SU-DHL-6 (cell line): ENCODE results near the gene ZNF496.

Experiments
- H2AFZ ChIP-seq: fragments of 200-600 bp; sonication (generic); 2 replicates; pipeline ENCODE4 v1.6.1; 2014; ENCODE audit warnings: low read depth, mild to moderate bottlenecking, moderate library complexity, mixed read lengths, antibody characterized with exemption, low read length; ENCODE audit not compliant: severe bottlenecking
- H3F3A ChIP-seq: fragments of 200-600 bp; shearing (Covaris generic); 2 replicates; pipeline ENCODE4 v1.6.0; 2016; ENCODE audit warnings: antibody characterized with exemption, mild to moderate bottlenecking; ENCODE audit not compliant: insufficient read depth
- H3K27ac ChIP-seq: fragments of 200-600 bp; sonication (generic); 2 replicates; pipeline ENCODE4 v1.5.1; 2016; ENCODE audit warnings: low read depth, mild to moderate bottlenecking, low read length, moderate library complexity, mixed read lengths
- H3K27me3 ChIP-seq: fragments of 200-600 bp; sonication (generic), shearing (Covaris generic); 2 replicates; pipeline ENCODE4 v1.6.0; 2014; ENCODE audit warnings: mild to moderate bottlenecking, low read length
- H3K36me3 ChIP-seq: fragments of 200-600 bp; sonication (generic); 2 replicates; pipeline ENCODE4 v1.6.1; 2014; ENCODE audit warnings: mild to moderate bottlenecking, low read length, mixed read lengths
- H3K4me2 ChIP-seq: fragments of 300-600, 200-600 bp; shearing (Covaris generic), sonication (generic); 2 replicates; pipeline ENCODE4 v1.6.0; 2014; ENCODE audit warnings: low read length, low read depth, mild to moderate bottlenecking; ENCODE audit not compliant: poor library complexity, severe bottlenecking
- H3K4me3 ChIP-seq: fragments of 200-600 bp; sonication (generic); 2 replicates; pipeline ENCODE4 v1.5.1; 2014; ENCODE audit warnings: antibody characterized with exemption, low read length, mild to moderate bottlenecking, mixed read lengths; ENCODE audit not compliant: insufficient read depth, poor library complexity, severe bottlenecking
- H3K79me2 ChIP-seq: fragments of 200-600 bp; sonication (generic); 2 replicates; pipeline ENCODE4 v1.6.1; 2014; ENCODE audit warnings: mild to moderate bottlenecking, low read length, moderate library complexity; ENCODE audit not compliant: insufficient read depth
- H3K9ac ChIP-seq: fragments of 200-600 bp; sonication (generic); 2 replicates; pipeline ENCODE4 v1.7.0; 2014; ENCODE audit warnings: mild to moderate bottlenecking, low read length
- H3K9me2 ChIP-seq: fragments of 200-600 bp; sonication (generic); replicated peaks from 2 replicates; pipeline ENCODE4 v1.6.1; 2014; ENCODE audit warnings: low read length; ENCODE audit not compliant: insufficient read depth
- H3K9me3 ChIP-seq: fragments of 200-600 bp; sonication (generic); 2 replicates; pipeline ENCODE4 v1.6.1; 2014; ENCODE audit warnings: low read length, mixed read lengths; ENCODE audit not compliant: insufficient read depth
- H4K20me1 ChIP-seq: fragments of 200-600 bp; sonication (generic); 2 replicates; pipeline ENCODE4 v1.6.1; 2014; ENCODE audit warnings: low read depth, mild to moderate bottlenecking, antibody characterized with exemption, low read length, moderate library complexity, mixed read lengths
- CTCF ChIP-seq: fragments of 200-600 bp; sonication (generic); IDR thresholded peaks from one replicate; pipeline ENCODE4 v1.5.1; 2017; ENCODE audit warnings: antibody characterized with exemption, mild to moderate bottlenecking, low read length, moderate library complexity; ENCODE audit not compliant: insufficient read depth, poor library complexity, severe bottlenecking
- EZH2phosphoT487 ChIP-seq: fragments of 200-600 bp; sonication (generic), shearing (Covaris generic); conservative IDR thresholded peaks from 2 replicates; pipeline ENCODE4 v1.6.1; 2018; ENCODE audit warnings: mild to moderate bottlenecking, antibody characterized with exemption, low read length, moderate library complexity, mixed read lengths

ZNF496 gene

GRCh38 chr1:247370786-247371732 is 39.4 kb upstream of the ZNF496 start:
- Histone ChIP-seq H3K79me2 (no peaks in the 10 kb centered on the region), H2AFZ (no peak overlapping the region), H3K9me2 (no peaks in the 10 kb centered on the region), H3K27ac (no peak overlapping the region), H3K36me3 (no peaks in the 10 kb centered on the region), H3K9ac (no peak overlapping the region), H3K4me2 (no peak overlapping the region), H3K4me3 (no peak overlapping the region), H3F3A (no peaks in the 10 kb centered on the region), H3K27me3 (no peaks in the 10 kb centered on the region), H4K20me1 (no peaks in the 10 kb centered on the region), H3K9me3 (no peaks in the 10 kb centered on the region)
- TF ChIP-seq CTCF (no peak), EZH2phosphoT487 (no peak)

- Histone ChIP-seq H3K79me2 (no peaks in the 10 kb centered on the region), H3K9me3 (peaks cover 4% of the 10 kb centered on the region; the same call in 1 of the 2 replicates), H2AFZ (no peak overlapping the region), H3K9me2 (no peaks in the 10 kb centered on the region), H3K27ac (no peak overlapping the region), H3K36me3 (no peaks in the 10 kb centered on the region), H3K4me2 (no peak overlapping the region), H3F3A (no peaks in the 10 kb centered on the region), H3K9ac (no peak overlapping the region), H3K27me3 (no peaks in the 10 kb centered on the region), H3K4me3 (no peak overlapping the region), H4K20me1 (no peaks in the 10 kb centered on the region)
- TF ChIP-seq CTCF (no peak), EZH2phosphoT487 (no peak)
Observed at GRCh38 chr1:247368490-247369145, 37.0 kb upstream of the ZNF496 start.

- no peak overlapping the region for H3K4me3 ChIP-seq
- H3K9ac ChIP-seq = no peak overlapping the region
- TF ChIP-seq EZH2phosphoT487 = no peak
- TF ChIP-seq CTCF = no peak
- H3K27me3 ChIP-seq = no peaks in the 10 kb centered on the region
- no peaks in the 10 kb centered on the region for H4K20me1 ChIP-seq
- no peak overlapping the region for H2AFZ ChIP-seq
- H3K9me3 ChIP-seq = peaks cover 4% of the 10 kb centered on the region; the same call in 1 of the 2 replicates
- H3K36me3 ChIP-seq = no peaks in the 10 kb centered on the region
- no peaks in the 10 kb centered on the region for H3K9me2 ChIP-seq
- H3K27ac ChIP-seq = no peak overlapping the region
- H3K79me2 ChIP-seq = no peaks in the 10 kb centered on the region
- H3K4me2 ChIP-seq = no peak overlapping the region
- no peaks in the 10 kb centered on the region for H3F3A ChIP-seq
Observed at GRCh38 chr1:247367786-247368422, 36.2 kb upstream of the ZNF496 start.
